ENCODE measurements around the gene TLE3.
A peak's percentile ranks its signal among the peaks of the same experiment; 100 is the strongest.

TLE3 gene

GRCh38 chr15:70072479-70072878 lies 25.2 kb downstream of the TLE3 start:
- TF ChIP-seq CTCF (conservative IDR thresholded peaks at IDR 0.05; ENCODE audit: low read length), result no peak
- no peak for DNase-seq (ENCODE audit: low read depth)
- H3K4me3 ChIP-seq (ENCODE audit: low read length), result no peak overlapping the region

- no peak for TF ChIP-seq CTCF (conservative IDR thresholded peaks at IDR 0.05; ENCODE audit: low read length)
- no peak for DNase-seq (ENCODE audit: low read depth)
- no peak overlapping the region for H3K4me3 ChIP-seq (ENCODE audit: low read length)
Observed at GRCh38 chr15:70071799-70072198, 25.9 kb downstream of the TLE3 start.

GRCh38 chr15:70069716-70070115 lies 28.0 kb downstream of the TLE3 start:
- TF ChIP-seq CTCF (conservative IDR thresholded peaks at IDR 0.05; ENCODE audit: low read length), result no peak
- no peak overlapping the region for H3K4me3 ChIP-seq (ENCODE audit: low read length)
- no peak for DNase-seq (ENCODE audit: low read depth)

GRCh38 chr15:70068783-70069565 lies 28.7 kb downstream of the TLE3 start:
- TF ChIP-seq CTCF (conservative IDR thresholded peaks at IDR 0.05; ENCODE audit: low read length), result no peak
- DNase-seq (ENCODE audit: low read depth), result no peak
- H3K4me3 ChIP-seq (ENCODE audit: low read length), result no peak overlapping the region

- TF ChIP-seq CTCF (conservative IDR thresholded peaks at IDR 0.05; ENCODE audit: low read length), result no peak
- no peak for DNase-seq (ENCODE audit: low read depth)
- no peak overlapping the region for H3K4me3 ChIP-seq (ENCODE audit: low read length)
Observed at GRCh38 chr15:70067681-70068080, 30.0 kb downstream of the TLE3 start.

DNA sequence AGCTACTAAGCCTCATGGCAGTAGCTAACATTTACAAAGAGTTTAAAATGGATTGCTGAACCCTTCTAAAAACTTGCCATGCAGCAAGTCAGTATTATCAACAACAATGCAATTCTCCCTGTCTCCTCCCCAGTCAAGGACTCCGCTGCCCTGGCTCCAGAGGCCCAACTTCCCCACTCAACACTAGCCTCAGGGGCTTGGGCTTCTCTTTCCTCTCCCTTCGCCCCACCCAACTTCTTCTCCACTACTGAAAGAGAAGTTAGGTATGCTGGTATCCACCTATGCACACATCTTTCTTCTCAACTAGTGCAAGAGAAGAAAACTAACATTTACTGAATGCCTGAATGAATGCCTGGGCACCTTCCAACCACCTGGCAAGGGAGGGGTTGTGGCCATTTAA lies 30.7 kb downstream of the TLE3 start:
- H3K4me3 ChIP-seq (ENCODE audit: low read length), result no peak overlapping the region
- no peak for TF ChIP-seq CTCF (conservative IDR thresholded peaks at IDR 0.05; ENCODE audit: low read length)
- DNase-seq (ENCODE audit: low read depth), result no peak

DNA sequence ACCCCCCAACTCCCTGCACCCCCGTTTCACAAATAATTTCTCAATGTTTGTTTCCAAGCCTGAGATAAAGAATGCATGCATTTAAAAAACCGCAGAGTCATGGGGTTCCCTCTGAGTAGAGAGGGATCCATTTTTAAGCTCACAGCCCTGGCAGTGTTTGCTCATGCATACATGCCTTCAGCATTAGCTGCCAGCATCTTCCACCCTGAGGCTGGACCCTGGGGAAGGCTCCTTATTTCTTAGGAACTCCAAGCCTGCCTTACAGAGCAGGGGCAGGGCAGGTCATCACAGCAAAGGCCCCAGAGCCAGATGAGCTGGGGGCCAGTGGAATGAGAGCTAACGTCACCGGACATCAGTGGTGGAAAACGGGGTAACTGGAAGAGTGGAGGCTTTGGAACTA lies 31.3 kb downstream of the TLE3 start:
- no peak overlapping the region for H3K4me3 ChIP-seq (ENCODE audit: low read length)
- TF ChIP-seq CTCF (conservative IDR thresholded peaks at IDR 0.05; ENCODE audit: low read length), result no peak
- DNase-seq (ENCODE audit: low read depth), result peak; percentile 12

Data from AG10803 (cell line).